Suprapubic skin (tissue), 4 donors: ENCODE results near the gene ARMC12. TPM values are rescaled to one million over a fixed set of nuclear protein-coding genes. Genes with fewer than 3 reads are reported as not detected.
"Not testable (repeated sequence)": the region's sequence is repeated elsewhere in the genome, so short reads cannot be mapped to it uniquely, and the experiment has no call there.

Experiments
- DNase-seq, 2 donors: peaks; one replicate each; pipeline ENCODE4 v3.0.0-alpha.2; 2019; ENCODE audit warnings: low spot score in 2 of 2
- H3K27ac ChIP-seq: fragments of 200-600 bp; sonication (generic); one replicate; pipeline ENCODE4 v1.5.1; 2019
- H3K27me3 ChIP-seq: fragments of 200-600 bp; sonication (generic); one replicate; pipeline ENCODE4 v1.5.1; 2019
- H3K36me3 ChIP-seq: fragments of 200-600 bp; sonication (generic); one replicate; pipeline ENCODE4 v1.5.1; 2019
- H3K4me1 ChIP-seq: fragments of 200-600 bp; sonication (generic); one replicate; pipeline ENCODE4 v1.5.1; 2019
- H3K4me3 ChIP-seq: fragments of 200-600 bp; sonication (generic); one replicate; pipeline ENCODE4 v1.5.1; 2019; ENCODE audit warnings: mild to moderate bottlenecking
- H3K9me3 ChIP-seq: fragments of 200-600 bp; sonication (generic); one replicate; pipeline ENCODE4 v1.5.1; 2019
- EP300 ChIP-seq: sonication (generic); formaldehyde crosslinking; IDR thresholded peaks from one replicate; pipeline ENCODE4 v1.6.1; 2017; ENCODE audit warnings: antibody characterized with exemption
- POLR2A ChIP-seq, 2 donors: fragments of 450-650 bp; IDR thresholded peaks; one replicate each; pipeline ENCODE4 v1.6.1; 2017; ENCODE audit warnings: antibody characterized with exemption in 2 of 2, mild to moderate bottlenecking in 2 of 2, moderate library complexity in 2 of 2
- POLR2AphosphoS5 ChIP-seq, 3 donors: sonication (generic); formaldehyde crosslinking; IDR thresholded peaks; one replicate each; pipeline ENCODE4 v1.6.1; 2017; ENCODE audit warnings: antibody characterized with exemption in 3 of 3
- WGBS: methylation state at CpG from one replicate; pipeline ENCODE4 v1.1.5; 2018; 5-methylcytosine and 5-hydroxymethylcytosine counted together
- total RNA-seq, 4 donors: library from RNA; depleted of rRNA; stranded (reverse); fragments of >200 nt; gene quantifications; one replicate each; pipeline ENCODE4 v1.1.0, GENCODE V29; 2016
- TF ChIP-seq, protein P1 (sequence below), 2 donors: fragments of 200-600 bp in 1 of 2; fragments of 450-650 bp in 1 of 2; sonication (generic) in 1 of 2; IDR thresholded peaks; one replicate each; pipeline ENCODE4 v1.5.1; 2016 to 2019; ENCODE audit warnings: antibody characterized with exemption in 2 of 2, mild to moderate bottlenecking in 1 of 2, moderate library complexity in 1 of 2

Gene ARMC12, protein sequence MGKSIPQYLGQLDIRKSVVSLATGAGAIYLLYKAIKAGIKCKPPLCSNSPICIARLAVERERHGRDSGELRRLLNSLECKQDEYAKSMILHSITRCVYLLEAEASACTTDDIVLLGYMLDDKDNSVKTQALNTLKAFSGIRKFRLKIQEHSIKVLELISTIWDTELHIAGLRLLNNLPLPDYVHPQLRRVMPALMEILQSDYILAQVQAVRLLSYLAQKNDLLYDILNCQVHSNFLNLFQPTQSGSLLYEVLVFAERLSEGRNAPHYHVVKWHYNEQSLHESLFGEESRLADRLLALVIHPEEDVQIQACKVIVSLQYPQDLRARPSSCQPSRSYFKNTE
- 1 to 10 TPM in 1 of 4 donors, under 1 TPM in 2, not detected in 1; 0.53 to 1.2 (median 0.55) TPM for total RNA-seq

DNA sequence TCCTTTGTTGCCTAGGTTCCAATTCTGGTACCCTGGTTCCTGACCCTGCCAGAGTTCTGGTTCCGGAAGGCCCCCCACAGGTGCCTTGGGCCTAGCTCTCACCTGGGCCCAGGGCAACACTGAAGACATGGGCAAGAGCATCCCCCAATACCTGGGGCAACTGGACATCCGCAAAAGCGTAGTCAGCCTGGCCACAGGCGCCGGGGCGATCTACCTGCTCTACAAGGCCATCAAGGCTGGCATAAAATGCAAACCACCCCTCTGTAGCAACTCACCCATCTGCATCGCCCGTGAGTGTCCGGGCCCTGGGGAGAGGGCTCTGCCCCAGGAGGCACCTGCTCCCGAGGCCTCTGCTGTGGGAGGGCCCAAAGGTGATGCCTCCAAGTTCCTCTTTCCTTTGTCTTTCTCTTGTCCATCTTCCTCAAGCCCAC is at the start of gene ARMC12:
Gene ARMC12 (plus strand): TSS at position 51 of the 431 bp plus-strand sequence. CDS start 77 bp downstream, at position 128.
- no peak within 1 kb of the TSS for H3K4me3 ChIP-seq
- no peaks in the 10 kb centered on the region for H3K27me3 ChIP-seq
- H3K27ac ChIP-seq, result no peak within 1 kb of the TSS
- peaks cover 52% of the 10 kb centered on the region for H3K4me1 ChIP-seq
- H3K36me3 ChIP-seq, result no peaks in the 10 kb centered on the region
- WGBS, result 93% methylated on average over 9 of the region's 10 CpGs
- H3K9me3 ChIP-seq, result no peaks in the 10 kb centered on the region
- TF ChIP-seq, protein P1, sequence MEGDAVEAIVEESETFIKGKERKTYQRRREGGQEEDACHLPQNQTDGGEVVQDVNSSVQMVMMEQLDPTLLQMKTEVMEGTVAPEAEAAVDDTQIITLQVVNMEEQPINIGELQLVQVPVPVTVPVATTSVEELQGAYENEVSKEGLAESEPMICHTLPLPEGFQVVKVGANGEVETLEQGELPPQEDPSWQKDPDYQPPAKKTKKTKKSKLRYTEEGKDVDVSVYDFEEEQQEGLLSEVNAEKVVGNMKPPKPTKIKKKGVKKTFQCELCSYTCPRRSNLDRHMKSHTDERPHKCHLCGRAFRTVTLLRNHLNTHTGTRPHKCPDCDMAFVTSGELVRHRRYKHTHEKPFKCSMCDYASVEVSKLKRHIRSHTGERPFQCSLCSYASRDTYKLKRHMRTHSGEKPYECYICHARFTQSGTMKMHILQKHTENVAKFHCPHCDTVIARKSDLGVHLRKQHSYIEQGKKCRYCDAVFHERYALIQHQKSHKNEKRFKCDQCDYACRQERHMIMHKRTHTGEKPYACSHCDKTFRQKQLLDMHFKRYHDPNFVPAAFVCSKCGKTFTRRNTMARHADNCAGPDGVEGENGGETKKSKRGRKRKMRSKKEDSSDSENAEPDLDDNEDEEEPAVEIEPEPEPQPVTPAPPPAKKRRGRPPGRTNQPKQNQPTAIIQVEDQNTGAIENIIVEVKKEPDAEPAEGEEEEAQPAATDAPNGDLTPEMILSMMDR (IDR thresholded peaks at IDR 0.05), result no peak
- TF ChIP-seq POLR2A (IDR thresholded peaks at IDR 0.05), result no peak
- no peak for TF ChIP-seq POLR2AphosphoS5 (IDR thresholded peaks at IDR 0.05)
- TF ChIP-seq EP300, result no peak
- DNase-seq, result no peak

DNA sequence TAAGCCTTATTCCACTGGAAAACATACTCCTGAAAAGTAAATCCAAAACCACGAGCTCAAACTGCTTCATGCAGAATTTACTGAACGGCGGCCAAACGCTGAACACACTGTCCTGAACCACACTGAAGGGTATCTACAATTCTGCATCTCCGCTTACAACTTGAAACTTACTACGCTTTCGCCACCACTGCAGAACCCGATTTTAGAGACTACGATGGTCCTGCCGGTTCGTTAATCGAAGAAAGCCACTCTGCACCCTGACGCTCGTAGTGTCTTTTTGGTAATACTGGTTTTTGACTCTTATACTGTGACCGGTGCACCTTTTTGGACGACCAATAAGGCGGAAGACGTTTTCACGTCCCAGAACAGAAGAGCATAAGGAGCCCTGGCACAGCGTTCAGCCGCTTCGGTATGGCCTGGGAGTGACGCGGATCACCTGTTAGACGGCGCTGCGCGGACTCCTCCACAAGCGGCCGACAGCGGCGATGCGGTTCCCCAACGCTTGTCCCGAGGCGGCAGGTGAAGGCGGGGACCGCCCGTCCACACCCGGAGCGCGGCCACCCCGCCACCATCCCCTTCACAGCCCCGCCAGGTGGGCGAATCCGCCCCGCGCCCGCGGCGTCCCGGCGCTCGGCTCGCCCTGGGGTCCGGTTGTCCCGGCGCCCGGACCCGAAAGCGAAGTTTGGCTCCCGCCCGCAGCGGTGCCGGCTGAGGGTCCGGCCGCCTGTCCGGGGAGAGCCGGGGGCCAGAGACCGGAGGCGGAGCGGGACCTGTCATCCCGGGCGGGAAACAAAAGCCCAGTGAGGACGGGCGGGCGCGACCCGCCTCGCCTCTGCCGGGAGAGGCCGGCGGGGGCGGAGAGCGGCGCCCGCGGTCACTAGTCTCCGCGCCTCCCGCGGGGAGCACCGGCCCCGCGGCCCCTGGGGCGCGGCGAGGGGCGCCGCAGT is 48.9 kb upstream of the ARMC12 start:
- H3K9me3 ChIP-seq, result no peaks in the 10 kb centered on the region
- H3K4me3 ChIP-seq, result peak overlapping the region; percentile 72
- peaks cover 13% of the 10 kb centered on the region for H3K36me3 ChIP-seq
- DNase-seq, result peak; percentile 79 to 89
- TF ChIP-seq POLR2A (IDR thresholded peaks at IDR 0.05) (no peak), EP300 (no peak), POLR2AphosphoS5 (IDR thresholded peaks at IDR 0.05) (peak in 1 of 3 donors; percentile 29)
- TF ChIP-seq, protein P1 (IDR thresholded peaks at IDR 0.05), result no peak
- no peaks in the 10 kb centered on the region for H3K27me3 ChIP-seq
- peaks cover 50% of the 10 kb centered on the region for H3K4me1 ChIP-seq
- peak overlapping the region; percentile 100 for H3K27ac ChIP-seq
- 0% methylated on average over 38 of the region's 100 CpGs for WGBS

DNA sequence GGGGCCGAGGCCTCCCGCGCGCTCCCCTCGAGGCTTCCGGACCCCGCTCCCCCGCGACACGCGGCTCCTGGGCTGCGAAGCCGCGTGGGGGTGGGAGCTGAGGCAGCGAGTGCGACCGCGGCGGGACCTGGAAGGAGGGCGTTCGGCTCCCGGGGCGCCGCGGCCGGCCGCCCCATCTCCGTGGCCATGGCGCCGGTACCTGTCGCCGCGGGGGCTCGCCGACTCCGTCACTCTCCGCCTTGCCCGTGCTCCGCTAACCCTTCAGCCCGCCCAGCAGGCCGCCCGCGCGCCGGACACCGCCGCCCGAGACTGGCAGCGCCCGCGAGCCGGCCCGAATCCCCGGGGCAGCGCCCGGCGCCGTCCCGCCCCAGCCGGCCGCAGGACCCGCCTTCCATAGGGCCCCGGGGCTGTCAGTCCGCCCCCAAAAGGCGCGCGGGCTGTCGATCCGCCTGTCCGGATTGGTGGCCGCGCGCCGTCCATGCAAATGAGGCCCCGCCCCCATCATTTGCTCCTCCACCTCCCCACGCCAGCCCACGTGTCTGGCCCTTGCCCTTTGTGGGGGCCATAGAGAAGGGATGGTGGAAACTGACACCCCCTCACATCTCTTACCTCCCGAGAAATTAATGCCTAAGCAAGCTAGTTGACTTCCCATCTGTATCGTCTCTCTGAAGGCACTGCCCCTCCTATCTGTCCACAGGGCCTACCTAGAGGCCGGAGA is 48.1 kb upstream of the ARMC12 start, which contains the start of gene FKBP5:
Gene FKBP5 (minus strand): TSS at position 311 of the 718 bp plus-strand sequence. CDS start 46,091 bp downstream, outside the sequence.
- TF ChIP-seq EP300 (no peak), POLR2AphosphoS5 (IDR thresholded peaks at IDR 0.05) (peak in 2 of 3 donors; percentile 53 to 80), POLR2A (IDR thresholded peaks at IDR 0.05) (peak; percentile 80 to 98)
- TF ChIP-seq, protein P1 (IDR thresholded peaks at IDR 0.05), result no peak
- Histone ChIP-seq H3K4me1 (peaks cover 44% of the 10 kb centered on the region), H3K36me3 (peaks cover 5% of the 10 kb centered on the region), H3K27ac (peak within 1 kb of the TSS; percentile 100), H3K9me3 (no peaks in the 10 kb centered on the region), H3K27me3 (no peaks in the 10 kb centered on the region), H3K4me3 (peak within 1 kb of the TSS; percentile 72)
- DNase-seq, result peak; percentile 97 to 98
- WGBS, result 8% methylated on average over 18 of the region's 80 CpGs

DNA sequence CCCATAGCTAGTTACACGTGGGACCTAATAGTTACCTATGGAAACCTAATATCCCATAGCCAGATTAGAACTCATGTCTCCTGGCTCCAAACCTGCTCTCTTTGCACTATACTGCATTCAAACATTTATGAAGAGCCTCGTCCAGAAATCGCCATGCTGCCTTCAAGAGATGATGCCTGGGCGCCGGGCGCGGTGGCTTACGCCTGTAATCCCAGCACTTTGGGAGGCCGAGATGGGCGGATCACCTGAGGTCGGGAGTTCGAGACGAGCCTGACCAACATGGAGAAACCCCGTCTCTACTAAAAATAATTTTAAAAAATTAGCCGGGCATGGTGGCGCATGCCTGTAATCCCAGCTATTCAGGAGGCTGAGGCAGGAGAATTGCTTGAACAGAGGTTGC is 46.8 kb upstream of the ARMC12 start:
- not testable (repeated sequence) for H3K27me3 ChIP-seq, H3K9me3 ChIP-seq, H3K4me3 ChIP-seq, DNase-seq, H3K36me3 ChIP-seq
- WGBS, result 95% methylated on average over 16 of the region's 16 CpGs
- Histone ChIP-seq H3K4me1 (peaks cover 37% of the 10 kb centered on the region), H3K27ac (peak overlapping the region; percentile 100)

DNA sequence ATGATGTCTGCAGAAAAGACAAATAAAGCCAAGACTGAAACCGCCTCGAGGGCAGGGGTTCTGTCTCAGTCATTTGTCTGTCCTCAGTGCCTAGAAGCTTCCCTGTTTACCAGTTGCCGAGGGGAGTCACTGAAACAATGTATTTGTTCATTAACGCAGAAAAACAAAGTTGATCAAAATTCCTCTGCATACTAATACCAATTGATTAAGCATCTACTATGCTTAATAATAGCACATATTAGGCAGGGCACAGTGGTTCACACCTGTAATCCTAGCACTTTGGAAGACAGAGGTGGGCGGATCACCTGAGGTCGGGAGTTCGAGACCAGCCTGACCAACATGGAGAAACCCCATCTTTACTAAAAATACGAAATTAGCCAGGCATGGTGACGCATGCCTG is 46.3 kb upstream of the ARMC12 start:
- peaks cover 37% of the 10 kb centered on the region for H3K4me1 ChIP-seq
- peak overlapping the region; percentile 100 for H3K27ac ChIP-seq
- no peaks in the 10 kb centered on the region for H3K9me3 ChIP-seq
- TF ChIP-seq, protein P1 (IDR thresholded peaks at IDR 0.05), result no peak
- no peak for TF ChIP-seq POLR2A (IDR thresholded peaks at IDR 0.05)
- no peak for TF ChIP-seq POLR2AphosphoS5 (IDR thresholded peaks at IDR 0.05)
- TF ChIP-seq EP300, result no peak
- H3K4me3 ChIP-seq, result no peak overlapping the region
- 93% methylated on average over 9 of the region's 9 CpGs for WGBS
- no peaks in the 10 kb centered on the region for H3K27me3 ChIP-seq
- DNase-seq, result no peak
- no peaks in the 10 kb centered on the region for H3K36me3 ChIP-seq
